CD4-positive, alpha-beta T cell (primary cell): ENCODE measurements around the gene TPTE2. TPM values are rescaled to one million over a fixed set of nuclear protein-coding genes. Genes with fewer than 3 reads are reported as not detected.

Experiments
- ATAC-seq: fragments of 200-7000 bp; cut with Tn5 transposase; one replicate; pipeline ENCODE4 v1.10.0; 2022; ENCODE audit warnings: mild to moderate bottlenecking; ENCODE audit not compliant: poor library complexity
- CTCF ChIA-PET: fragments of 350-600 bp; sonication (Branson Sonifier 250); formaldehyde crosslinking; loops from one replicate; lab custom pipeline; 2021; ENCODE audit warnings: antibody characterized with exemption, inconsistent platforms; lab: Charles Lee
- POLR2A ChIA-PET: fragments of 350-600 bp; sonication (Branson Sonifier 250); formaldehyde crosslinking; loops from one replicate; lab custom pipeline; 2021; ENCODE audit warnings: antibody characterized with exemption, inconsistent platforms; lab: Charles Lee
- DNase-seq, 14 experiments: peaks; one replicate each; pipeline ENCODE4 v3.0.0-alpha.2; 2013 to 2020; ENCODE audit warnings: mixed read lengths in 2 of 14
- H3K27ac ChIP-seq, 2 donors: one replicate each; pipeline versions ENCODE4 v1.5.1 to v1.7.0; 2013; ENCODE audit warnings: low read length in 2 of 2, low read depth in 1 of 2, mild to moderate bottlenecking in 1 of 2
- H3K27me3 ChIP-seq, 2 experiments: 1 replicate in 1 of 2; 2 replicates in 1 of 2; pipeline versions ENCODE4 v1.6.1 to v1.7.0; 2013; ENCODE audit warnings: low read length in 2 of 2, control low read depth in 1 of 2, mild to moderate bottlenecking in 1 of 2, moderate library complexity in 1 of 2; ENCODE audit not compliant: insufficient read depth in 2 of 2, control insufficient read depth in 1 of 2
- H3K36me3 ChIP-seq: one replicate; pipeline ENCODE4 v1.6.1; 2013; ENCODE audit warnings: low read length, control low read depth; ENCODE audit not compliant: insufficient read depth
- H3K4me1 ChIP-seq: one replicate; pipeline ENCODE4 v1.6.1; 2013; ENCODE audit warnings: low read length, control low read depth; ENCODE audit not compliant: insufficient read depth
- H3K4me3 ChIP-seq: one replicate; pipeline ENCODE4 v1.5.1; 2013; ENCODE audit warnings: mild to moderate bottlenecking, low read length, moderate library complexity
- H3K9me3 ChIP-seq, 2 experiments: 1 replicate in 1 of 2; 2 replicates in 1 of 2; pipeline versions ENCODE4 v1.6.1 to v1.7.0; 2013; ENCODE audit warnings: low read length in 2 of 2, mild to moderate bottlenecking in 2 of 2, control low read depth in 1 of 2, moderate library complexity in 1 of 2; ENCODE audit not compliant: control insufficient read depth in 1 of 2, insufficient read depth in 1 of 2
- H3K27ac Mint-ChIP-seq: one replicate; pipeline ENCODE4 v1.8.0; 2020; ENCODE audit warnings: mixed read lengths
- H3K27me3 Mint-ChIP-seq: one replicate; pipeline ENCODE4 v1.8.0; 2021; ENCODE audit warnings: mixed read lengths
- H3K36me3 Mint-ChIP-seq: one replicate; pipeline ENCODE4 v1.8.0; 2021; ENCODE audit warnings: low read depth, mixed read lengths
- H3K4me1 Mint-ChIP-seq: one replicate; pipeline ENCODE4 v1.8.0; 2021; ENCODE audit warnings: low read depth, mixed read lengths
- H3K4me3 Mint-ChIP-seq: one replicate; pipeline ENCODE4 v1.8.0; 2020; ENCODE audit warnings: mild to moderate bottlenecking, mixed read lengths
- H3K9me3 Mint-ChIP-seq: one replicate; pipeline ENCODE4 v1.8.0; 2020; ENCODE audit warnings: mixed read lengths
- CTCF ChIP-seq: fragments of 200-600 bp; IDR thresholded peaks from one replicate; pipeline ENCODE4 v1.8.0; 2022; ENCODE audit warnings: antibody characterized with exemption, mild to moderate bottlenecking
- intact Hi-C, 2 experiments: fragments of 100-400 bp; cut with DNase I in 1 of 2; cut with micrococcal nuclease in 1 of 2; formaldehyde crosslinking; loops; one replicate each; pipeline versions ENCODE4 v1.15.1 to v1.9.0; 2023 to 2025; cut with DNase I, micrococcal nuclease
- total RNA-seq, 174 experiments: library from RNA in 2 of 174; stranded (reverse) in 2 of 174; gene quantifications; one replicate each; pipeline ENCODE4 v1.2.3 and lab custom pipeline; 2021 to 2026

TPTE2 gene
- total RNA-seq, 2 experiments from 2014 or later, result 0.14 TPM; not detected in 1

DNA sequence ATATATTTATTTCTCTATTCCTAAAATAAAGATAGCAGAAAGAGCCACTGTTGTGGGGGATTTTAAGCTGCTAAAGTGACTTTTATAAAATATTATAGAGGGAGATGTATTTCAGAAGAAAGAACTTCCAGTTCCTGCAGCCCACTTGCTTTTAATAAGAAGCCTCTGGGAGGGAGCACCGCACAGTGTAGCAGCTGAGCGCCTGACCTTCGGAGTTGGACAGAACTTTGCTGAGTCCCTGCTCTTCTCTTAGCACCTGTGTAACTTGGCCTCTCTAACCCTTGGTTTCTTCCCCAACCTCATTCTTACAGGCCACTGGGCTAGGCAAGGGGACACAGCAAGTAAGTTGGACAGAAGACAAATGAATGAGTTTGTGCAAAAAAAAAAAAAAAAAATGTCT is 34.8 kb upstream of the TPTE2 start:
- Histone ChIP-seq H3K27me3 (peaks cover 8 to 9% of the 10 kb centered on the region in 2 experiments), H3K36me3 (no peaks in the 10 kb centered on the region), H3K4me1 (no peaks in the 10 kb centered on the region), H3K4me3 (no peak overlapping the region), H3K27ac (no peak overlapping the region), H3K9me3 (no peaks in the 10 kb centered on the region)
- no peak for ATAC-seq
- DNase-seq, result no peak
- peaks cover 53% of the 10 kb centered on the region for H3K27me3 Mint-ChIP-seq
- H3K4me1 Mint-ChIP-seq, result no peaks in the 10 kb centered on the region
- intact Hi-C loops, result no loop called here
- no peak overlapping the region for H3K4me3 Mint-ChIP-seq
- no peak overlapping the region for H3K27ac Mint-ChIP-seq
- no peak for TF ChIP-seq CTCF
- POLR2A ChIA-PET, result no interaction called here
- CTCF ChIA-PET, result no interaction called here
- H3K9me3 Mint-ChIP-seq, result no peaks in the 10 kb centered on the region
- no peaks in the 10 kb centered on the region for H3K36me3 Mint-ChIP-seq

DNA sequence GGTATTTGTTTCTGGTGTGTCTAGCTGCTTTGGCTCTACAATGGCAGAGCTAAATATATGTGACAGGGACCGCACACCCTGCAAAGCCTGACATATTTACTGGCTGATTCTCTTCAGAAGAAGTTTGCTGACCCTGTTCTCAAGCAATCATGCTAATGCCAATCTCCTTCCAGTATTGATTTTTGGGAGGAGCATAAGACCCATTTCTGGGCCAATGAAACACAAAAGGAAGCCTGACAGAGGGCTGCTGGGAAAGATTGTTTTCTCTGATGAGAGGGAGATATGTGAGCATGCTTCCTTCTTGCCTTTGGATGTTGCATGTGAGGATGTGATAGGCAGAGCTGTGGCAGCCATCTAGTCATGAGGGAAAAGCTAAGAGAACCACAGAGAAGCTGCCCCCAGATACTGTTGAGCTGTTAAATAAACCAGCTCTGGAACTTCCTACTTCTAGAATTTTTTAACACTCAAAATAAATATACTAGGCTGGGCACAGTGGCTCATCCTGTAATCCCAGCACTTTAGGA is 31.4 kb upstream of the TPTE2 start:
- Histone ChIP-seq H3K27ac (no peak overlapping the region), H3K27me3 (peaks cover 0 to 4% of the 10 kb centered on the region in 2 experiments), H3K4me1 (peaks cover 4% of the 10 kb centered on the region), H3K4me3 (no peak overlapping the region), H3K36me3 (no peaks in the 10 kb centered on the region), H3K9me3 (no peaks in the 10 kb centered on the region)
- Mint-ChIP-seq H3K27ac (no peak overlapping the region), H3K4me1 (peaks cover 7% of the 10 kb centered on the region), H3K27me3 (peaks cover 25% of the 10 kb centered on the region), H3K4me3 (no peak overlapping the region), H3K36me3 (no peaks in the 10 kb centered on the region), H3K9me3 (no peaks in the 10 kb centered on the region)
- DNase-seq (no peak), ATAC-seq (no peak)
- TF ChIP-seq CTCF, result no peak
- intact Hi-C loops, result no loop called here
- POLR2A ChIA-PET, result no interaction called here
- CTCF ChIA-PET, result no interaction called here

DNA sequence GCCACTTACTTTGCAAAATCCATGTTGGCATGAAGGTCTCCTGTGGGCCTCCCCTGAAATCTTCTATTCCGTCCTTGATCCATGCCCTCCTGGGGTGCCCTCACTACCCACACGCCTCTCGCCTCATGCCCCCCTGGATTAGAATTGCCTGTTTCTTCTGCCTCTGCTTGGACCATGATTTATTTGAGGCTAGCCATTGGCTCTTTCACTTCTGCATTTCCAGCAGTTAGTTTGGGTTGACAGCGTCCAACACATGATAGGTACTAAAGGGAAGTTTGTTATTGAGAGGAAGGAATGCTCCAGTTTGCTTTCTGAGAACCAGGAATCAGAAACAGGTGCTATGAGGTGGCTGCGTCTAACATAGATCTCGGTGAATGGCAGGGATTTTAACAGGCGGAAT is 30.5 kb upstream of the TPTE2 start:
- TF ChIP-seq CTCF, result no peak
- Histone ChIP-seq H3K4me1 (peaks cover 13% of the 10 kb centered on the region), H3K4me3 (no peak overlapping the region), H3K9me3 (peaks cover 0 to 2% of the 10 kb centered on the region in 2 experiments), H3K27me3 (peaks cover 0 to 4% of the 10 kb centered on the region in 2 experiments), H3K27ac (no peak overlapping the region), H3K36me3 (no peaks in the 10 kb centered on the region)
- H3K27ac Mint-ChIP-seq, result no peak overlapping the region
- no peak overlapping the region for H3K4me3 Mint-ChIP-seq
- intact Hi-C loops, result no loop called here
- ATAC-seq (no peak), DNase-seq (no peak)
- POLR2A ChIA-PET, result no interaction called here
- CTCF ChIA-PET, result no interaction called here
- no peaks in the 10 kb centered on the region for H3K36me3 Mint-ChIP-seq
- no peaks in the 10 kb centered on the region for H3K9me3 Mint-ChIP-seq
- H3K4me1 Mint-ChIP-seq, result peaks cover 15% of the 10 kb centered on the region
- peaks cover 16% of the 10 kb centered on the region for H3K27me3 Mint-ChIP-seq
